Gastrocnemius medialis (tissue), 4 donors: ENCODE data around the gene PTPN21. TPM values are rescaled to one million over a fixed set of nuclear protein-coding genes. Genes with fewer than 3 reads are reported as not detected.
A peak's percentile ranks its signal among the peaks of the same experiment; 100 is the strongest.

Experiments
- ATAC-seq, 2 donors: fragments of 150-250 bp; one replicate each; pipeline ENCODE4 v1.9.1; 2016
- DNase-seq, 2 donors: peaks; one replicate each; pipeline ENCODE4 v3.0.0-alpha.2; 2019
- H3K27ac ChIP-seq, 4 donors: fragments of 200-600 bp; sonication (generic); 1 replicate in 1 of 4; 2 replicates in 3 of 4; pipeline ENCODE4 v1.5.1; 2016 to 2018; ENCODE audit warnings: mild to moderate bottlenecking in 2 of 4, moderate library complexity in 1 of 4
- H3K27me3 ChIP-seq, 3 donors: fragments of 200-600 bp; sonication (generic) in 2 of 3; 1 replicate in 1 of 3; 2 replicates in 2 of 3; pipeline versions ENCODE4 v1.5.1 to v1.6.0; 2016 to 2019; ENCODE audit warnings: mild to moderate bottlenecking in 1 of 3, moderate library complexity in 1 of 3
- H3K36me3 ChIP-seq, 2 donors: fragments of 200-600 bp; sonication (generic) in 1 of 2; one replicate each; pipeline ENCODE4 v1.5.1; 2017 to 2018
- H3K4me1 ChIP-seq, 2 donors: fragments of 200-600 bp; sonication (generic) in 1 of 2; one replicate each; pipeline ENCODE4 v1.5.1; 2016 to 2017; ENCODE audit warnings: mild to moderate bottlenecking in 2 of 2
- H3K4me3 ChIP-seq, 4 donors: fragments of 200-600 bp; sonication (generic) in 3 of 4; 1 replicate in 1 of 4; 2 replicates in 3 of 4; pipeline ENCODE4 v1.5.1; 2016 to 2019; ENCODE audit warnings: mild to moderate bottlenecking in 2 of 4
- H3K9me3 ChIP-seq, 3 donors: fragments of 200-600 bp; sonication (generic) in 2 of 3; 1 replicate in 1 of 3; 2 replicates in 2 of 3; pipeline ENCODE4 v1.5.1; 2016 to 2019
- CTCF ChIP-seq, 5 experiments: fragments of 450-650 bp in 3 of 5; fragments of 200-600 bp in 2 of 5; sonication (generic) in 2 of 5; IDR thresholded peaks in 4 of 5; conservative IDR thresholded peaks in 1 of 5; 1 replicate in 4 of 5; 2 replicates in 1 of 5; pipeline ENCODE4 v1.5.1; 2016 to 2019; ENCODE audit warnings: antibody characterized with exemption in 5 of 5, mild to moderate bottlenecking in 3 of 5, moderate library complexity in 3 of 5
- POLR2A ChIP-seq, 2 donors: fragments of 450-650 bp; IDR thresholded peaks; one replicate each; pipeline ENCODE4 v1.6.1; 2017; ENCODE audit warnings: antibody characterized with exemption in 2 of 2, mild to moderate bottlenecking in 2 of 2, moderate library complexity in 2 of 2
- in situ Hi-C, 4 donors: fragments of 200-750 bp; cut with MboI; loops; one replicate each; pipeline versions ENCODE4 v1.15.0 to v1.8.0; 2017; ENCODE audit warnings: low sequenced_read_pairs in 4 of 4
- intact Hi-C: fragments of 100-400 bp; cut with DNase I; formaldehyde crosslinking; loops from one replicate; pipeline ENCODE4 v1.15.1; 2023; ENCODE audit warnings: low total_unique reads
- total RNA-seq, 4 donors: library from RNA; depleted of rRNA; stranded (reverse); fragments of >200 nt; gene quantifications; one replicate each; pipeline versions ENCODE4 v1.1.0 to v1.2.3, GENCODE V29; 2016

The PTPN21 gene
- total RNA-seq, 4 donors from 2014 or later = 5.6 to 11.1 (median 8.6) TPM

GRCh38 chr14:88492272-88493089 lies 62.3 kb downstream of the PTPN21 start:
- DNase-seq (peak; percentile 37 to 40), ATAC-seq (peak; percentile 78 to 89)
- in situ Hi-C loops (loop anchor here in 2 of 4 donors (10.0 kb wide), 2 partner anchors 52 to 62 kb away; partner anchors contain the start of gene PTPN21 (in 1 of the 2)), intact Hi-C loops (loop anchor here (2.0 kb wide), 1 partner anchor 62 kb away; the partner anchor contains the start of gene PTPN21)
- no peaks in the 10 kb centered on the region for H3K4me1 ChIP-seq
- TF ChIP-seq CTCF (IDR thresholded peaks at IDR 0.05 in 4 of 5, conservative IDR thresholded peaks at IDR 0.05 in 1 of 5) = peak; percentile 74 to 91 (median 86)
- TF ChIP-seq POLR2A (IDR thresholded peaks at IDR 0.05) = no peak
- no peaks in the 10 kb centered on the region for H3K27me3 ChIP-seq
- peaks cover 0 to 31% of the 10 kb centered on the region in 2 donors for H3K36me3 ChIP-seq
- no peak overlapping the region for H3K4me3 ChIP-seq
- no peak overlapping the region for H3K27ac ChIP-seq
- no peaks in the 10 kb centered on the region for H3K9me3 ChIP-seq

GRCh38 chr14:88490168-88490567 lies 64.6 kb downstream of the PTPN21 start:
- DNase-seq (no peak), ATAC-seq (no peak)
- Histone ChIP-seq H3K9me3 (no peaks in the 10 kb centered on the region), H3K4me3 (no peak overlapping the region), H3K4me1 (no peaks in the 10 kb centered on the region), H3K36me3 (peaks cover 0 to 23% of the 10 kb centered on the region in 2 donors), H3K27me3 (no peaks in the 10 kb centered on the region), H3K27ac (no peak overlapping the region)
- intact Hi-C loops (no loop called here), in situ Hi-C loops (loop anchor here in 2 of 4 donors (10.0 kb wide), 2 partner anchors 55 to 65 kb away; partner anchors contain the start of gene PTPN21 (in 1 of the 2))
- TF ChIP-seq POLR2A (IDR thresholded peaks at IDR 0.05) (no peak), CTCF (IDR thresholded peaks at IDR 0.05 in 4 of 5, conservative IDR thresholded peaks at IDR 0.05 in 1 of 5) (no peak)

- no peaks in the 10 kb centered on the region for H3K9me3 ChIP-seq
- H3K36me3 ChIP-seq = peaks cover 0 to 25% of the 10 kb centered on the region in 2 donors
- no peak overlapping the region for H3K4me3 ChIP-seq
- ATAC-seq (no peak), DNase-seq (no peak)
- intact Hi-C loops (no loop called here), in situ Hi-C loops (no loop called here)
- no peak overlapping the region for H3K27ac ChIP-seq
- TF ChIP-seq POLR2A (IDR thresholded peaks at IDR 0.05) = no peak
- no peak for TF ChIP-seq CTCF (IDR thresholded peaks at IDR 0.05 in 4 of 5, conservative IDR thresholded peaks at IDR 0.05 in 1 of 5)
- H3K27me3 ChIP-seq = no peaks in the 10 kb centered on the region
- H3K4me1 ChIP-seq = no peaks in the 10 kb centered on the region
Measured at GRCh38 chr14:88488897-88489296, 65.9 kb downstream of the PTPN21 start.

- intact Hi-C loops = no loop called here
- H3K4me1 ChIP-seq = no peaks in the 10 kb centered on the region
- no peak for ATAC-seq
- H3K27me3 ChIP-seq = no peaks in the 10 kb centered on the region
- no peak for DNase-seq
- H3K36me3 ChIP-seq = peaks cover 0 to 19% of the 10 kb centered on the region in 2 donors
- no peaks in the 10 kb centered on the region for H3K9me3 ChIP-seq
- no peak overlapping the region for H3K4me3 ChIP-seq
- no peak overlapping the region for H3K27ac ChIP-seq
- in situ Hi-C loops = no loop called here
- TF ChIP-seq POLR2A (IDR thresholded peaks at IDR 0.05) = no peak
- no peak for TF ChIP-seq CTCF (IDR thresholded peaks at IDR 0.05 in 4 of 5, conservative IDR thresholded peaks at IDR 0.05 in 1 of 5)
Measured at GRCh38 chr14:88488081-88488480, 66.7 kb downstream of the PTPN21 start.
